Kidney (tissue), 14 donors: ENCODE measurements around the gene C2orf92. TPM values are rescaled to one million over a fixed set of nuclear protein-coding genes. Genes with fewer than 3 reads are reported as not detected.

Experiments used
- DNase-seq, 5 donors: peaks; one replicate each; pipeline ENCODE4 v3.0.0-alpha.2; 2013 to 2020
- FAIRE-seq: peaks from 2 replicates; lab custom pipeline; 2012; peaks lifted over from hg19 to GRCh38; lab: Jason Lieb, UNC
- H3K27ac ChIP-seq, 2 donors: one replicate each; pipeline ENCODE4 v1.7.0; 2013; ENCODE audit warnings: low read depth in 2 of 2, low read length in 2 of 2, inconsistent platforms in 1 of 2
- H3K27me3 ChIP-seq: one replicate; pipeline ENCODE4 v1.7.1; 2013; ENCODE audit warnings: low read length, inconsistent platforms; ENCODE audit not compliant: control insufficient read depth, insufficient read depth
- H3K36me3 ChIP-seq, 3 donors: one replicate each; pipeline versions ENCODE4 v1.7.0 to v1.7.1; 2013; ENCODE audit warnings: low read length in 3 of 3, control low read depth in 1 of 3, inconsistent platforms in 1 of 3; ENCODE audit not compliant: insufficient read depth in 3 of 3, control insufficient read depth in 2 of 3
- H3K4me1 ChIP-seq, 3 donors: one replicate each; pipeline versions ENCODE4 v1.7.0 to v1.7.1; 2013; ENCODE audit warnings: low read length in 3 of 3, inconsistent platforms in 1 of 3, low read depth in 1 of 3; ENCODE audit not compliant: control insufficient read depth in 2 of 3, insufficient read depth in 2 of 3
- H3K4me3 ChIP-seq, 3 donors: one replicate each; pipeline versions ENCODE4 v1.7.0 to v1.8.1; 2013; ENCODE audit warnings: low read length in 3 of 3, control low read depth in 1 of 3, inconsistent platforms in 1 of 3
- H3K9ac ChIP-seq, 3 donors: one replicate each; pipeline versions ENCODE4 v1.7.0 to v1.7.1; 2013; ENCODE audit warnings: low read length in 3 of 3, control low read depth in 1 of 3, inconsistent platforms in 1 of 3
- H3K9me3 ChIP-seq, 3 donors: one replicate each; pipeline versions ENCODE4 v1.7.0 to v1.7.1; 2013; ENCODE audit warnings: low read length in 3 of 3, control low read depth in 1 of 3, inconsistent platforms in 1 of 3; ENCODE audit not compliant: control insufficient read depth in 2 of 3, insufficient read depth in 1 of 3
- intact Hi-C: fragments of 100-400 bp; cut with DNase I; formaldehyde crosslinking; loops from one replicate; pipeline ENCODE4 v1.11.1; 2022
- polyA plus RNA-seq: library from polyadenylated mRNA; stranded (reverse); fragments of 350-450 nt; fragmentation: Illumina TruSeq; extraction: RNeasy Lipid Tissue Mini Kit (QIAGEN cat#74804); gene quantifications from one replicate; pipeline ENCODE4 v1.2.3, GENCODE V29; 2014; ENCODE audit warnings: low read depth, low replicate concordance; ENCODE audit not compliant: insufficient read depth
- total RNA-seq: library from RNA; stranded (reverse); fragmentation: NEBNext Ultra II Directional; extraction: Animal tissue kit (Norgen Biotek cat#: 25700); gene quantifications from one replicate; pipeline ENCODE4 v1.2.1, GENCODE V29; 2021
- TF ChIP-seq, protein P1 (sequence below): IDR thresholded peaks from 3 replicates; pipeline ENCODE4 v1.5.1; 2012; ENCODE audit warnings: mild to moderate bottlenecking, moderate library complexity, borderline replicate concordance; ENCODE audit not compliant: insufficient read depth; ENCODE audit errors: extremely low read depth
- donor health status: control.
- donor health status: control.
- donor health status: control.
- donor health status: control.
- donor health status: control.
- donor health status: DM: yes; HTN: yes; CAD: no.
- donor health status: Normal renal cell carcinoma (clear cell type).

Gene C2orf92
- total and polyA plus RNA-seq, 2 donors from 2014 or later, result 3.3 to 7.3 TPM

DNA sequence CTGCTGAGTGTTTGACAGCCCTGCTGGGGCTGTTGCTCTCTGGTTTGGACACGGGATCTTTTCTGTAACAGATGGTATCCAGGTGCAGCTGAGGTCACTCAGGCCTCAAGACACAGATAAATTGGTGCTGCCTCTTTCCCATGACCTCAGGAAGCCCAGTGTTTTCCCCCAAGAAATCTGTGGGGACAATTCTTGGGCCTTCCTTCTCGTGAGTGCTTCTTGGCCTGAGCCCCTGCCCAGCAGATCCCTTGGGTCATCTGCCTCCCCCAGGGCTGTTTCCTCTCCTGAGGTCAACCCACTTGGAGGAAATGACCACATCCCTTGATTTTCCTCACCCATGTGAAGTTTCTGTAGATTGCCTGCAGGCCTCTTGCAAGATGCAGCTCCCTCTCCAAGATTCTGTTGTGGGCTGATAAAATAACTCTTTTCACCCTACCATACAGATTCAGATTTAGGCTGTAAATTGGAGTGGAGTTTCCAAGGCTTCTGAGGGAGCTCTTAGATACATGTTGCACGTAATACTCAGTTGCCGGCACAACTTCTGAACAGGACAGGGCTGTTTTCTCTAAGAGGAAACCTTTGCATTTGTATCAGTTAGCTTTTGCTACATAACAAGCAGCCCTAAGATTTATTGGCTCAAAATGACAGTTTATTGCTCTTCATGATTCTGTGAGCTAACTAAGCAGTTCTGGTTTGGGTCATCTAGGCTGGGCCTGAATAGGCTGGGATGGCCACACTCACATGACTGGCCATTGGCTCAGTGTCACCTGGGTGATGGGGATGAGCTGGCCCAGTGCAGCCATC is 57.0 kb downstream of the C2orf92 start:
- DNase-seq, result peak in 2 of 5 donors; percentile 39 to 46
- H3K27ac ChIP-seq, result no peak overlapping the region
- no peak overlapping the region for H3K4me3 ChIP-seq
- TF ChIP-seq, protein P1, sequence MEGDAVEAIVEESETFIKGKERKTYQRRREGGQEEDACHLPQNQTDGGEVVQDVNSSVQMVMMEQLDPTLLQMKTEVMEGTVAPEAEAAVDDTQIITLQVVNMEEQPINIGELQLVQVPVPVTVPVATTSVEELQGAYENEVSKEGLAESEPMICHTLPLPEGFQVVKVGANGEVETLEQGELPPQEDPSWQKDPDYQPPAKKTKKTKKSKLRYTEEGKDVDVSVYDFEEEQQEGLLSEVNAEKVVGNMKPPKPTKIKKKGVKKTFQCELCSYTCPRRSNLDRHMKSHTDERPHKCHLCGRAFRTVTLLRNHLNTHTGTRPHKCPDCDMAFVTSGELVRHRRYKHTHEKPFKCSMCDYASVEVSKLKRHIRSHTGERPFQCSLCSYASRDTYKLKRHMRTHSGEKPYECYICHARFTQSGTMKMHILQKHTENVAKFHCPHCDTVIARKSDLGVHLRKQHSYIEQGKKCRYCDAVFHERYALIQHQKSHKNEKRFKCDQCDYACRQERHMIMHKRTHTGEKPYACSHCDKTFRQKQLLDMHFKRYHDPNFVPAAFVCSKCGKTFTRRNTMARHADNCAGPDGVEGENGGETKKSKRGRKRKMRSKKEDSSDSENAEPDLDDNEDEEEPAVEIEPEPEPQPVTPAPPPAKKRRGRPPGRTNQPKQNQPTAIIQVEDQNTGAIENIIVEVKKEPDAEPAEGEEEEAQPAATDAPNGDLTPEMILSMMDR, result no peak
- FAIRE-seq, result no peak
- intact Hi-C loops, result no loop called here
- H3K4me1 ChIP-seq, result no peaks in the 10 kb centered on the region
- peaks cover 0 to 6% (median 5%) of the 10 kb centered on the region in 3 donors for H3K9me3 ChIP-seq
- H3K27me3 ChIP-seq, result no peaks in the 10 kb centered on the region
- no peak overlapping the region for H3K9ac ChIP-seq
- no peaks in the 10 kb centered on the region for H3K36me3 ChIP-seq

DNA sequence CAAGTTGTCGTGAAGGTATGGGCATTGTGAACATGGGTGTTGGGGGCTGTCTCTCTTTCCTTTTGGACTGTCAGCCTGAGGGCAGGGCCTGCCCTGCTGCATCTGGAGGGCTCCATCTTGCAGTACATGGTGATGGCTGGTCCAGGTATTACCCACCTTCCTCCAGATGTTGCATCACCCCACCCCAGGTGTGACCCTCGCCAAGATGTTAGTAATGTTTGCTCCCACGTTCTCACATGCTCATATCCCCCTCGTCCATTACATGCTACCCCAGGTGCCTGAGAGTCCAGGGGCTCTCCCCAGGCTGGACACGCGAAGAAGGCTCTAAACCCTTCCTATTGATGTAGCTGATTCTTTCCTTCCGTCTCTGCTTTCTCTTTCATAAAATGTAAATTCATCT is 57.8 kb downstream of the C2orf92 start:
- Histone ChIP-seq H3K4me1 (no peaks in the 10 kb centered on the region), H3K4me3 (no peak overlapping the region), H3K36me3 (no peaks in the 10 kb centered on the region), H3K27ac (no peak overlapping the region), H3K27me3 (no peaks in the 10 kb centered on the region), H3K9me3 (peaks cover 0 to 6% (median 5%) of the 10 kb centered on the region in 3 donors), H3K9ac (no peak overlapping the region)
- DNase-seq (peak in 1 of 5 donors; percentile 24), FAIRE-seq (no peak)
- TF ChIP-seq, protein P1, result no peak
- intact Hi-C loops, result no loop called here

DNA sequence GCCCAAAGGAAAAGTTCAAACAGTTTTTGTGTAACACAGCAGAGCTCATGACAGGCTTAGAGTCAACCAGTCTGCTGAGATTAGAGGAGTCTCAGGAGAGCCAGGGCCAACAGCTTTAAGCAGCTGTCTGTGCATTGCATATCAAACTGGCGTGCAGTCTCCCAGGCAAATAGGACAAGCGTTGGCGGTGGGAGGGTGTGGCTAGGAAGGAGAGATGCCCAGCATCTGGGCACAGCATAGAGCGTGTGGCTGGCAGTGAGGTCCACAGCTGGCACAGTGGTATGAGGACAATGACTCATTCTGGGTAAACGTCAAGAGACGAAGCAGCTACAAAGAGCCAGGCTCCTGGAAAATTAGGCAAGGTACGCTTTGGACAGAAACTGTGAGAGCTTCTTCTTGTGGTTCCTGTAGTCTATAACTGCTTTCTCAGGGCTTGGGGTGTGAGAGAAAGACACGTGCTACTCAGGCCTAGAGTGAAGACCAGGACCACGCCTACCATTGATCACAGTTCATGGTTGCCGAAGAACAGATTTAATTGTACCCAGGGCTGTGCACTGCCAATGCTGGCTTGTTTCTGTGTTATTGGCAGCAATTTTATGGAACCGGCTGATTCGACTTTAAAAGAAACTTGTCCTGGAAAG is 58.7 kb downstream of the C2orf92 start:
- H3K4me1 ChIP-seq, result no peaks in the 10 kb centered on the region
- FAIRE-seq, result no peak
- H3K9ac ChIP-seq, result no peak overlapping the region
- no peaks in the 10 kb centered on the region for H3K27me3 ChIP-seq
- TF ChIP-seq, protein P1, result no peak
- DNase-seq, result peak in 2 of 5 donors; percentile 41 to 48
- no peak overlapping the region for H3K4me3 ChIP-seq
- no peaks in the 10 kb centered on the region for H3K36me3 ChIP-seq
- H3K9me3 ChIP-seq, result peaks cover 0 to 6% (median 5%) of the 10 kb centered on the region in 3 donors
- intact Hi-C loops, result no loop called here
- H3K27ac ChIP-seq, result no peak overlapping the region
